ENCODE results near the gene RAB13.

DNA sequence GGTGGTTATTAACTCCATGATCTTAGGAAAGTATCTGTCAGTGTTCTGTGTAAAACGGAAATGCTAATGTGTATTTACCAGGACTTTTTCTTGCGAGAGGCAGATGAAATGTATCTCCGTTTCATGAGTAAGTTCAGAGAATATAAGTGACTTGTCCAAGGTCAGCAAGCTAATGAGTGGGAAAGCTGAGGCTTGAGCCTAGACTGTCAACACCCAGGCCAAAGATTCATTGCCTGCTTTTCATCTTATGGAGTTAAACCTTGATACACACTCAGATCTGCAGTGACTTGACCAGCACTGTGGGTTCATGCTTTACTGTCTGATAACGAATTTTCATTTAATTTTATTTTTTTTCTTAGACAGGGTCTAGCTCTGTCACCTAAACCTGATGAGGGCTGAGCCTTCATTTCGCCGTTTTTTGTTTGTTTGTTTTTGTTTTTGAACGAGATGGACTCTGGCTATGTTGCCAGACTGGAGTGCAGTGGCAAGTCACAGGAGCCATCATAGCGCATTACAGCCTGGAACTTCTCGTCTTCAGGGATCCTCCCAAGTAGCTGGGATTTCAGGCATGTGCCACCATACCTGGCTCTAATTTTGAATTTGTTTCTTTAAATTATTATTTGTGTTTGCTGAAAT lies 7.7 kb downstream of the RAB13 start:
- TF ChIP-seq, protein P1, sequence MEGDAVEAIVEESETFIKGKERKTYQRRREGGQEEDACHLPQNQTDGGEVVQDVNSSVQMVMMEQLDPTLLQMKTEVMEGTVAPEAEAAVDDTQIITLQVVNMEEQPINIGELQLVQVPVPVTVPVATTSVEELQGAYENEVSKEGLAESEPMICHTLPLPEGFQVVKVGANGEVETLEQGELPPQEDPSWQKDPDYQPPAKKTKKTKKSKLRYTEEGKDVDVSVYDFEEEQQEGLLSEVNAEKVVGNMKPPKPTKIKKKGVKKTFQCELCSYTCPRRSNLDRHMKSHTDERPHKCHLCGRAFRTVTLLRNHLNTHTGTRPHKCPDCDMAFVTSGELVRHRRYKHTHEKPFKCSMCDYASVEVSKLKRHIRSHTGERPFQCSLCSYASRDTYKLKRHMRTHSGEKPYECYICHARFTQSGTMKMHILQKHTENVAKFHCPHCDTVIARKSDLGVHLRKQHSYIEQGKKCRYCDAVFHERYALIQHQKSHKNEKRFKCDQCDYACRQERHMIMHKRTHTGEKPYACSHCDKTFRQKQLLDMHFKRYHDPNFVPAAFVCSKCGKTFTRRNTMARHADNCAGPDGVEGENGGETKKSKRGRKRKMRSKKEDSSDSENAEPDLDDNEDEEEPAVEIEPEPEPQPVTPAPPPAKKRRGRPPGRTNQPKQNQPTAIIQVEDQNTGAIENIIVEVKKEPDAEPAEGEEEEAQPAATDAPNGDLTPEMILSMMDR (IDR thresholded peaks at IDR 0.05; ENCODE audit: poor library complexity): no peak
- no peak for TF ChIP-seq EZH2 (IDR thresholded peaks at IDR 0.05; ENCODE audit: borderline replicate concordance)
- TF ChIP-seq EZH2phosphoT487 (IDR thresholded peaks at IDR 0.05; ENCODE audit: low read depth, severe bottlenecking, unreplicated experiment): no peak
